Nephron (organoid): ENCODE data around the gene EXD3.
A peak's percentile ranks its signal among the peaks of the same experiment; 100 is the strongest.

Source experiments
- H3K27ac Mint-ChIP-seq, 3 experiments: 2 replicates each; pipeline ENCODE4 v1.8.0; 2020; ENCODE audit warnings: mixed read lengths in 3 of 3, mild to moderate bottlenecking in 2 of 3, moderate library complexity in 1 of 3
- H3K27me3 Mint-ChIP-seq: 2 replicates; pipeline ENCODE4 v1.8.0; 2021; ENCODE audit warnings: low read depth, mild to moderate bottlenecking, moderate library complexity, mixed read lengths
- H3K36me3 Mint-ChIP-seq: 2 replicates; pipeline ENCODE4 v1.8.0; 2020; ENCODE audit warnings: low read depth, mixed read lengths
- H3K4me1 Mint-ChIP-seq: 2 replicates; pipeline ENCODE4 v1.8.0; 2020; ENCODE audit warnings: mixed read lengths
- H3K4me3 Mint-ChIP-seq, 3 experiments: 2 replicates each; pipeline ENCODE4 v1.8.0; 2020; ENCODE audit warnings: mild to moderate bottlenecking in 3 of 3, mixed read lengths in 3 of 3, moderate library complexity in 2 of 3
- H3K9me3 Mint-ChIP-seq: 2 replicates; pipeline ENCODE4 v1.8.0; 2020; ENCODE audit warnings: mixed read lengths
- TF ChIP-seq, protein P1 (sequence below), 3 experiments: fragments of 200-600 bp; sonication (generic); IDR thresholded peaks; one replicate each; pipeline ENCODE4 v1.5.0; 2021; ENCODE audit warnings: antibody characterized with exemption in 3 of 3; ENCODE audit not compliant: unreplicated experiment in 3 of 3

Gene EXD3

GRCh38 chr9:137296670-137297664 lies 126.0 kb downstream of the EXD3 start:
- peaks cover 24% of the 10 kb centered on the region for H3K4me1 Mint-ChIP-seq
- H3K36me3 Mint-ChIP-seq: no peaks in the 10 kb centered on the region
- H3K9me3 Mint-ChIP-seq: peaks cover 4% of the 10 kb centered on the region
- TF ChIP-seq, protein P1, sequence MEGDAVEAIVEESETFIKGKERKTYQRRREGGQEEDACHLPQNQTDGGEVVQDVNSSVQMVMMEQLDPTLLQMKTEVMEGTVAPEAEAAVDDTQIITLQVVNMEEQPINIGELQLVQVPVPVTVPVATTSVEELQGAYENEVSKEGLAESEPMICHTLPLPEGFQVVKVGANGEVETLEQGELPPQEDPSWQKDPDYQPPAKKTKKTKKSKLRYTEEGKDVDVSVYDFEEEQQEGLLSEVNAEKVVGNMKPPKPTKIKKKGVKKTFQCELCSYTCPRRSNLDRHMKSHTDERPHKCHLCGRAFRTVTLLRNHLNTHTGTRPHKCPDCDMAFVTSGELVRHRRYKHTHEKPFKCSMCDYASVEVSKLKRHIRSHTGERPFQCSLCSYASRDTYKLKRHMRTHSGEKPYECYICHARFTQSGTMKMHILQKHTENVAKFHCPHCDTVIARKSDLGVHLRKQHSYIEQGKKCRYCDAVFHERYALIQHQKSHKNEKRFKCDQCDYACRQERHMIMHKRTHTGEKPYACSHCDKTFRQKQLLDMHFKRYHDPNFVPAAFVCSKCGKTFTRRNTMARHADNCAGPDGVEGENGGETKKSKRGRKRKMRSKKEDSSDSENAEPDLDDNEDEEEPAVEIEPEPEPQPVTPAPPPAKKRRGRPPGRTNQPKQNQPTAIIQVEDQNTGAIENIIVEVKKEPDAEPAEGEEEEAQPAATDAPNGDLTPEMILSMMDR (IDR thresholded peaks at IDR 0.05; ENCODE audit: unreplicated experiment in 3 of 3): no peak
- peak overlapping the region; percentile 67 to 85 (median 75) for H3K27ac Mint-ChIP-seq
- H3K4me3 Mint-ChIP-seq: peak overlapping the region; percentile 80 to 86 (median 82)
- H3K27me3 Mint-ChIP-seq: peaks cover 32% of the 10 kb centered on the region

- peaks cover 24% of the 10 kb centered on the region for H3K4me1 Mint-ChIP-seq
- TF ChIP-seq, protein P1 (IDR thresholded peaks at IDR 0.05; ENCODE audit: unreplicated experiment in 3 of 3): no peak
- H3K36me3 Mint-ChIP-seq: no peaks in the 10 kb centered on the region
- peak overlapping the region; percentile 80 to 86 (median 82) for H3K4me3 Mint-ChIP-seq
- peaks cover 4% of the 10 kb centered on the region for H3K9me3 Mint-ChIP-seq
- H3K27ac Mint-ChIP-seq: peak overlapping the region; percentile 67 to 85 (median 75)
- H3K27me3 Mint-ChIP-seq: peaks cover 32% of the 10 kb centered on the region
These were observed 126.9 kb downstream of the EXD3 start for GRCh38 chr9:137295849-137296669.

GRCh38 chr9:137295238-137295811 lies 127.6 kb downstream of the EXD3 start:
- TF ChIP-seq, protein P1 (IDR thresholded peaks at IDR 0.05; ENCODE audit: unreplicated experiment in 3 of 3): peak; percentile 49 to 65 (median 55)

GRCh38 chr9:137294681-137295237 lies 128.2 kb downstream of the EXD3 start:
- TF ChIP-seq, protein P1 (IDR thresholded peaks at IDR 0.05; ENCODE audit: unreplicated experiment in 3 of 3): no peak
- peaks cover 24% of the 10 kb centered on the region for H3K27me3 Mint-ChIP-seq
- H3K4me3 Mint-ChIP-seq: peak overlapping the region; percentile 69 to 78 (median 69)
- H3K27ac Mint-ChIP-seq: peak overlapping the region in 2 of 3 experiments; percentile 48 to 82
- H3K36me3 Mint-ChIP-seq: no peaks in the 10 kb centered on the region
- H3K9me3 Mint-ChIP-seq: peaks cover 4% of the 10 kb centered on the region
- H3K4me1 Mint-ChIP-seq: peaks cover 15% of the 10 kb centered on the region

More at GRCh38 chr9:137295238-137295811, 127.6 kb downstream of the EXD3 start:
- Mint-ChIP-seq H3K9me3 (peaks cover 4% of the 10 kb centered on the region), H3K27me3 (peaks cover 27% of the 10 kb centered on the region), H3K4me1 (peaks cover 19% of the 10 kb centered on the region), H3K4me3 (peak overlapping the region in 1 of 3 experiments; percentile 41), H3K36me3 (no peaks in the 10 kb centered on the region), H3K27ac (no peak overlapping the region)

GRCh38 chr9:137294091-137294680 lies 128.8 kb downstream of the EXD3 start:
- Mint-ChIP-seq H3K27me3 (peaks cover 23% of the 10 kb centered on the region), H3K36me3 (no peaks in the 10 kb centered on the region), H3K9me3 (peaks cover 4% of the 10 kb centered on the region), H3K27ac (peak overlapping the region; percentile 22 to 82 (median 48)), H3K4me3 (peak overlapping the region; percentile 69 to 78 (median 69)), H3K4me1 (peaks cover 13% of the 10 kb centered on the region)
- TF ChIP-seq, protein P1 (IDR thresholded peaks at IDR 0.05; ENCODE audit: unreplicated experiment in 3 of 3): peak in 1 of 3 experiments; percentile 18
